PC-9 (cell line): Measurements from ENCODE around the gene FRMD8. TPM values are rescaled to one million over a fixed set of nuclear protein-coding genes. Genes with fewer than 3 reads are reported as not detected.
A peak's percentile ranks its signal among the peaks of the same experiment; 100 is the strongest.

ENCODE experiments used
- BruUV-seq: library from RNA; stranded (reverse); fragments of 400-500 nt; replicated peaks from 2 replicates; lab custom pipeline; 2021; lab: Mats Ljungman, UMichigan
- CTCF ChIA-PET: fragments of 300-600 bp; sonication (Branson Sonifier 250); formaldehyde crosslinking; loops from one replicate; lab custom pipeline; 2022; ENCODE audit warnings: antibody characterized with exemption; lab: Charles Lee
- POLR2A ChIA-PET: fragments of 300-600 bp; sonication (Branson Sonifier 250); formaldehyde crosslinking; loops from one replicate; lab custom pipeline; 2022; ENCODE audit warnings: antibody characterized with exemption; ENCODE audit not compliant: unreplicated experiment; lab: Charles Lee
- DNase-seq, 2 experiments: peaks; one replicate each; pipeline versions ENCODE4 v3.0.0 to v3.0.0-alpha.2; 2015 to 2022; ENCODE audit warnings: mixed read lengths in 1 of 2
- H2AFZ ChIP-seq: fragments of 200-600 bp; sonication (generic); 2 replicates; pipeline ENCODE4 v1.8.1; 2017; ENCODE audit warnings: antibody characterized with exemption
- H3F3A ChIP-seq: fragments of 200-600 bp; sonication (generic); 2 replicates; pipeline ENCODE4 v1.8.1; 2017; ENCODE audit warnings: antibody characterized with exemption, mild to moderate bottlenecking, low read depth; ENCODE audit not compliant: insufficient read depth
- H3K27ac ChIP-seq: fragments of 200-600 bp; sonication (generic); 2 replicates; pipeline ENCODE4 v1.6.1; 2016; ENCODE audit warnings: mixed run types
- H3K27me3 ChIP-seq: fragments of 200-600 bp; sonication (generic); 2 replicates; pipeline ENCODE4 v1.6.1; 2016; ENCODE audit warnings: low read depth, mixed run types; ENCODE audit not compliant: insufficient read depth
- H3K36me3 ChIP-seq: fragments of 200-600 bp; sonication (generic); 2 replicates; pipeline ENCODE4 v1.6.1; 2016; ENCODE audit warnings: low read depth, mixed run types
- H3K4me1 ChIP-seq: fragments of 200-600 bp; sonication (generic); replicated peaks from 2 replicates; pipeline ENCODE4 v1.6.1; 2016; ENCODE audit warnings: mixed run types; ENCODE audit not compliant: insufficient read depth
- H3K4me2 ChIP-seq: fragments of 200-600 bp; sonication (generic); 2 replicates; pipeline ENCODE4 v1.6.1; 2017; ENCODE audit warnings: mixed run types
- H3K4me3 ChIP-seq: fragments of 200-600 bp; sonication (generic); 2 replicates; pipeline ENCODE4 v1.6.1; 2016; ENCODE audit warnings: mixed run types
- H3K79me2 ChIP-seq: fragments of 200-600 bp; sonication (generic); 2 replicates; pipeline ENCODE4 v1.6.1; 2017; ENCODE audit warnings: low read depth, mixed run types
- H3K9me2 ChIP-seq: fragments of 200-600 bp; sonication (generic); 2 replicates; pipeline ENCODE4 v1.8.1; 2017; ENCODE audit warnings: mild to moderate bottlenecking; ENCODE audit not compliant: insufficient read depth
- H3K9me3 ChIP-seq: fragments of 200-600 bp; sonication (generic); 2 replicates; pipeline ENCODE4 v1.8.1; 2016; ENCODE audit warnings: low read depth; ENCODE audit not compliant: insufficient read depth
- H4K20me1 ChIP-seq: fragments of 200-600 bp; sonication (generic); 2 replicates; pipeline ENCODE4 v1.8.1; 2017; ENCODE audit not compliant: insufficient read depth
- CTCF ChIP-seq: fragments of 200-600 bp; sonication (generic); conservative IDR thresholded peaks from 2 replicates; pipeline ENCODE4 v1.6.1; 2017; ENCODE audit warnings: mixed run types, antibody characterized with exemption, mild to moderate bottlenecking, moderate library complexity
- EZH2 ChIP-seq: fragments of 200-600 bp; sonication (generic); IDR thresholded peaks from 2 replicates; pipeline ENCODE4 v1.8.0; 2017; ENCODE audit warnings: antibody characterized with exemption, low read depth
- intact Hi-C: fragments of 100-400 bp; cut with micrococcal nuclease; formaldehyde crosslinking; loops from one replicate; pipeline ENCODE4 v1.10.0; 2022; ENCODE audit not compliant: unreplicated experiment
- total RNA-seq: library from RNA; stranded (reverse); gene quantifications from 2 replicates; pipeline ENCODE4 v1.2.3, GENCODE V29; 2021

FRMD8 gene
- total RNA-seq, 1 experiment from 2014 or later = 32.4 TPM

DNA sequence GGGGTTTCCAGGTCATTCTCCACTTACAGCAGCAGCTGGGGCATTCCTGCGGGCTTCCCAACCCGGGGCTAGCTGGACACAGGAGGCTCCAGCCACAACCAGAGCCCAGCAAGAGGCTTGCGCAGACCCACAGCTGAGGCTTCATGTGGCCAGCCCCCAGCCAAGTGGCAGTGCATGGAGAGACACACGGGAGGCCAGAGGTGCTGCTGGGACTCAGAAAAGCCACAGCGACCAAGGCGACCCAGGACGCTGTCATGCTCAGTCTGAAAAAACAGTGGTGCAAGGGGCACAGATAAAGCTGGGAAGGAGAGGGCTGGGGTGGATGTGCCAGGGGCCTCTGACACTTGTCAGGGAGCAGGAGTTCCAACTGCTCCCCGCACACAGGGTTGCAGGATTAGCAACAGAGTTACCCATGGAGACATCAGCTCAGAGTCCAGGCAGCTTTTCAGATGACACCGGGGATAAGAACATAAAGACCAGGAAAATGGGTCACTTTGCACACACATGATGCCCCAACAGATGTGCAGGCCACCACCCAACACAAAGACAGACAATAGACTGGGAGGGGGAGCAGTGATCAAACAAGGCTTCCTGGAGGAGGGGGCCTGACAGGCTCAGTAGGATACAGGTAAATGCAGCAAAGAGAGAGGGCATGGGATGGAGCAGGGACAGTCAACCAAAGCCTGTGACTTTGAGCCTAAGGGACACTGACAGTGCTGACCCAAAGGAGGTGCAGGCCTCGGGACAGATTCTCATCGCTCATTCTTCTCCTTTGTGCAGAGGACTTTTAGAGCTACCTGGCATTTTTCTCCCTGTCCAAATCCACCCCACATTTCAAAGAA is 29.3 kb downstream of the FRMD8 start:
- intact Hi-C loops = loop anchor here (1.0 to 5.0 kb wide), 3 partner anchors 54 to 138 kb away; no protein-coding TSS in a partner anchor
- H3K36me3 ChIP-seq = no peaks in the 10 kb centered on the region
- POLR2A ChIA-PET = interaction anchor here (0.5 to 0.8 kb wide), 4 partner anchors 122 to 224 kb away, joined by 3 to 9 read pairs (median 4); partner anchors contain the start of gene SIPA1
- no peak overlapping the region for H3K27ac ChIP-seq
- H3K4me2 ChIP-seq = peak overlapping the region; percentile 99
- no peak for TF ChIP-seq CTCF
- TF ChIP-seq EZH2 = no peak
- H4K20me1 ChIP-seq = no peaks in the 10 kb centered on the region
- no peak for DNase-seq
- H3F3A ChIP-seq = peaks cover 43% of the 10 kb centered on the region
- H3K9me2 ChIP-seq = no peaks in the 10 kb centered on the region
- no peaks in the 10 kb centered on the region for H3K27me3 ChIP-seq
- H3K4me3 ChIP-seq = peak overlapping the region; percentile 32; the same call in 1 of the 2 replicates
- no peak overlapping the region for H2AFZ ChIP-seq
- no peaks in the 10 kb centered on the region for H3K9me3 ChIP-seq
- no TSS peak for BruUV-seq
- peaks cover 28% of the 10 kb centered on the region for H3K79me2 ChIP-seq
- peaks cover 46% of the 10 kb centered on the region for H3K4me1 ChIP-seq
- CTCF ChIA-PET = interaction anchor here (1.0 to 1.4 kb wide), 4 partner anchors 29 to 92 kb away, joined by 3 to 4 read pairs (median 3); no protein-coding TSS in a partner anchor

DNA sequence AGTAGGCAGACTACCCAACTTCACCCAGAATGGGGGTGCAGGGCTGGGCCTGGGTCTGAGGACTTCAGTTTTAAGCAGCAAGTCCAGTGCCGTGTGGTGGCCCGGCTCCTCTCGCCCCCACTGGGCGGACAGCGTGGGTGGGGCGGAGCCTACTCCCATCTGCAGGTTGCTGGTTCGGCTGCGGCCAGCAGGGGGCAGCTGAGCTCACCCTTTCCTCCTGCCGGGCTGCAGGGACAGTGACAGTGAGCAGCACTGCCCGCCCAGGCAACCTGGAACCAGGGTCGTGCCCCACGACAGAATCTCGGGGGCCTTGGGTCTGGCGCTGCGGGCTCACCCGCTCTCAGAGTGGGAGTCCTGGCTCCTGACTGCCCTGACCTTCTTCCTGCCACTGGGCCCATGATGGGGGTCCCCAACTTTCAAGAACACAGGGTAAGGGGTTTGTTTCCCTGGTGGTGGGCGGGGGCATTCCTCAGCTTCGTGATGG is 29.9 kb downstream of the FRMD8 start:
- BruUV-seq = no TSS peak
- H3K9me3 ChIP-seq = no peaks in the 10 kb centered on the region

More for the DNA sequence above, 29.9 kb downstream of the FRMD8 start:
- ChIA-PET POLR2A (interaction anchor here (0.5 to 0.7 kb wide), 4 partner anchors 83 to 224 kb away, joined by 3 to 4 read pairs (median 3); partner anchors contain the start of gene MALAT1), CTCF (interaction anchor here (0.6 to 1.4 kb wide), 6 partner anchors 29 to 221 kb away, joined by 3 to 4 read pairs (median 3); partner anchors contain the start of gene SIPA1)
- TF ChIP-seq CTCF (peak; percentile 97), EZH2 (no peak)
- Histone ChIP-seq H2AFZ (no peak overlapping the region), H3K27ac (no peak overlapping the region), H3K79me2 (peaks cover 29% of the 10 kb centered on the region), H4K20me1 (no peaks in the 10 kb centered on the region), H3K4me1 (peaks cover 51% of the 10 kb centered on the region), H3K4me2 (peak overlapping the region; percentile 99), H3K4me3 (peak overlapping the region; percentile 32; the same call in 1 of the 2 replicates), H3K9me2 (no peaks in the 10 kb centered on the region), H3F3A (peaks cover 48% of the 10 kb centered on the region), H3K36me3 (no peaks in the 10 kb centered on the region), H3K27me3 (no peaks in the 10 kb centered on the region)
- DNase-seq = peak; percentile 64 to 93
- intact Hi-C loops = loop anchor here (1.0 to 5.0 kb wide), 3 partner anchors 53 to 139 kb away; no protein-coding TSS in a partner anchor
